Heart right ventricle (tissue), 16 donors: ENCODE data around the gene RBM20. TPM values are rescaled to one million over a fixed set of nuclear protein-coding genes. Genes with fewer than 3 reads are reported as not detected.

Source experiments
- ATAC-seq, 8 donors: fragments of 200-7000 bp; cut with Tn5 transposase; one replicate each; pipeline ENCODE4 v1.9.1; 2020; ENCODE audit warnings: mild to moderate bottlenecking in 8 of 8, moderate library complexity in 8 of 8, moderate number of reproducible peaks in 1 of 8
- DNase-seq, 2 donors: peaks; one replicate each; pipeline ENCODE4 v3.0.0-alpha.2; 2020
- H3K27ac ChIP-seq, 10 donors: fragments of 200-600 bp; sonication (generic) in 2 of 10; one replicate each; pipeline versions ENCODE4 v1.5.0 to v1.8.0; 2020 to 2022; ENCODE audit warnings: mild to moderate bottlenecking in 3 of 10
- H3K27me3 ChIP-seq, 7 donors: fragments of 200-600 bp; one replicate each; pipeline ENCODE4 v1.8.0; 2021 to 2022; ENCODE audit warnings: mild to moderate bottlenecking in 2 of 7
- H3K36me3 ChIP-seq, 9 donors: fragments of 200-600 bp; sonication (generic) in 1 of 9; one replicate each; pipeline versions ENCODE4 v1.5.0 to v1.8.0; 2020 to 2022; ENCODE audit warnings: mild to moderate bottlenecking in 2 of 9
- H3K4me1 ChIP-seq, 9 donors: fragments of 200-600 bp; sonication (generic) in 1 of 9; one replicate each; pipeline versions ENCODE4 v1.5.0 to v1.8.0; 2020 to 2022; ENCODE audit warnings: mild to moderate bottlenecking in 4 of 9
- H3K4me3 ChIP-seq, 10 donors: fragments of 200-600 bp; sonication (generic) in 2 of 10; one replicate each; pipeline versions ENCODE4 v1.5.0 to v1.8.0; 2020 to 2022; ENCODE audit warnings: mild to moderate bottlenecking in 7 of 10, moderate library complexity in 2 of 10
- H3K9me3 ChIP-seq, 11 donors: fragments of 200-600 bp in 10 of 11; sonication (generic) in 2 of 11; one replicate each; pipeline versions ENCODE4 v1.5.0 to v1.8.0; 2013 to 2022; ENCODE audit warnings: mild to moderate bottlenecking in 2 of 11, control low read depth in 1 of 11, moderate library complexity in 1 of 11
- WGBS, 2 donors: extraction: QIAGEN DNeasy Blood & Tissue Kit; methylation state at CpG; one replicate each; pipeline ENCODE4 v1.1.7; 2013; ENCODE audit warnings: inconsistent platforms in 1 of 2; 5-methylcytosine and 5-hydroxymethylcytosine counted together
- intact Hi-C, 10 donors: fragments of 100-400 bp; cut with DNase I; formaldehyde crosslinking; loops; one replicate each; pipeline versions ENCODE4 v1.11.1 to v1.14.2; 2022
- polyA plus RNA-seq, 2 donors: library from polyadenylated mRNA; stranded (reverse); fragments of 200-250 nt; gene quantifications; one replicate each; pipeline ENCODE4 v1.2.3, GENCODE V29; 2013
- total RNA-seq, 10 donors: library from RNA; stranded (reverse); fragmentation: NEBNext Ultra II Directional in 3 of 10; extraction: Animal tissue kit (Norgen Biotek cat#: 25700) in 3 of 10; gene quantifications; one replicate each; pipeline versions ENCODE4 v1.2.1 to v1.2.4, GENCODE V29; 2021 to 2023
- TF ChIP-seq, protein P1 (sequence below), 9 donors: fragments of 200-600 bp; sonication (generic) in 2 of 9; IDR thresholded peaks; one replicate each; pipeline versions ENCODE4 v1.5.0 to v1.8.0; 2021 to 2022; ENCODE audit warnings: antibody characterized with exemption in 9 of 9, mild to moderate bottlenecking in 5 of 9, moderate library complexity in 1 of 9
- donor health status: Arrhythmogenic right ventricular cardiomyopathy.
- donor health status: ischemic (EF 13 %, LVEDD 7.1; RV severe dilation, severe dysfunction).
- donor health status: healthy with polysubstance abuse.
- donor health status: DM: no; HTN: yes; CAD: no.
- donor health status: DM: no; HTN: no; CAD: no.
- donor health status: ischemic (EF 25% LVEDD 6.9; RV normal size, moderate dysfunction).
- donor health status: ischemic (EF 25% LVEDD 5.7; RV mildly dilated, moderate dysfunction).
- donor health status: healthy.
- donor health status: DM: yes; HTN: yes; CAD: no.
- donor health status: Ischemic cardiomyopathy.
- donor health status: ischemic (EF 35%, LVEDD 5.7; RV mildly dilated, moderate dysfunction).
- donor health status: nonischemic (EF 11% LVEDD 7.7; RV severe dilation, severe dysfunction).
- donor health status: DM: yes; HTN: yes; CAD: no.
- donor health status: PGD.
- donor health status: ischemic (EF 29% LVEDD 5.4; RV normal size, mild dysfunction).
- donor health status: nonischemic (EF 23%, LVEDD 6.1; RV moderate dilation, normal function).

Gene RBM20
- total and polyA plus RNA-seq, 12 donors: 10.1 to 186 (median 134) TPM

DNA sequence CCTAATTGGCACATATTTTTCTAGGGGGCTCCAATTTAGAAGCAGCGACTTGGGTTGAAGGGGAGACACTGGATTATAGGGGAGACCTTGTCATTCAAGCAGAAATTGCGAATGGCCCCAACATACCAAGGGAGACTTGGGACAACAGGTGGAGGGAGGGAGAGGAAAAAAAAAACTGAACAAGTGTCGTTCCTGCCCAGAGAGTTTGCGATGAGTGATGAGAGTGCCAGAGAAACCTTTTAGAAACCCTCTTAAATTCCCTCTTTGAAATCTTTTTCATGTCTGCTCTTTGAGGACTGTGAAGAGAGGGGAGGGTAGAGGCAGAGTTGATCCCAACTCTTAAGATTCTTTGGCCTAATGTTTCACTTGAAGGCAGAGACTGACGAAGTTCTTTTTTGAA, 24.3 kb downstream of the RBM20 start:
- Histone ChIP-seq H3K36me3 (no peaks in the 10 kb centered on the region), H3K27ac (peak overlapping the region; percentile 44 to 94 (median 90)), H3K9me3 (no peaks in the 10 kb centered on the region), H3K4me3 (no peak overlapping the region), H3K27me3 (no peaks in the 10 kb centered on the region), H3K4me1 (peaks cover 0 to 82% (median 18%) of the 10 kb centered on the region in 9 donors)
- intact Hi-C loops: no loop called here
- ATAC-seq (no peak), DNase-seq (no peak)
- 37 to 54% methylated on average over 5 of the region's 5 CpGs for WGBS, 2 donors
- TF ChIP-seq, protein P1, sequence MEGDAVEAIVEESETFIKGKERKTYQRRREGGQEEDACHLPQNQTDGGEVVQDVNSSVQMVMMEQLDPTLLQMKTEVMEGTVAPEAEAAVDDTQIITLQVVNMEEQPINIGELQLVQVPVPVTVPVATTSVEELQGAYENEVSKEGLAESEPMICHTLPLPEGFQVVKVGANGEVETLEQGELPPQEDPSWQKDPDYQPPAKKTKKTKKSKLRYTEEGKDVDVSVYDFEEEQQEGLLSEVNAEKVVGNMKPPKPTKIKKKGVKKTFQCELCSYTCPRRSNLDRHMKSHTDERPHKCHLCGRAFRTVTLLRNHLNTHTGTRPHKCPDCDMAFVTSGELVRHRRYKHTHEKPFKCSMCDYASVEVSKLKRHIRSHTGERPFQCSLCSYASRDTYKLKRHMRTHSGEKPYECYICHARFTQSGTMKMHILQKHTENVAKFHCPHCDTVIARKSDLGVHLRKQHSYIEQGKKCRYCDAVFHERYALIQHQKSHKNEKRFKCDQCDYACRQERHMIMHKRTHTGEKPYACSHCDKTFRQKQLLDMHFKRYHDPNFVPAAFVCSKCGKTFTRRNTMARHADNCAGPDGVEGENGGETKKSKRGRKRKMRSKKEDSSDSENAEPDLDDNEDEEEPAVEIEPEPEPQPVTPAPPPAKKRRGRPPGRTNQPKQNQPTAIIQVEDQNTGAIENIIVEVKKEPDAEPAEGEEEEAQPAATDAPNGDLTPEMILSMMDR (IDR thresholded peaks at IDR 0.05): no peak

- intact Hi-C loops: loop anchor here in 2 of 10 donors (5.0 kb wide), 1 partner anchor 58 kb away; no protein-coding TSS in a partner anchor
- DNase-seq (no peak), ATAC-seq (no peak)
- no peak overlapping the region for H3K4me3 ChIP-seq
- H3K27ac ChIP-seq: peak overlapping the region in 6 of 10 donors; percentile 41 to 94 (median 92)
- H3K9me3 ChIP-seq: no peaks in the 10 kb centered on the region
- no peaks in the 10 kb centered on the region for H3K27me3 ChIP-seq
- 43 to 55% methylated on average over 6 of the region's 6 CpGs for WGBS, 2 donors
- peaks cover 0 to 86% (median 31%) of the 10 kb centered on the region in 9 donors for H3K4me1 ChIP-seq
- TF ChIP-seq, protein P1 (IDR thresholded peaks at IDR 0.05): no peak
- no peaks in the 10 kb centered on the region for H3K36me3 ChIP-seq
These were observed 26.2 kb downstream of the RBM20 start for GRCh38 chr10:110670335-110670734.

GRCh38 chr10:110671788-110672579, 27.8 kb downstream of the RBM20 start:
- H3K4me3 ChIP-seq: peak overlapping the region; percentile 26 to 70 (median 61)
- H3K9me3 ChIP-seq: no peaks in the 10 kb centered on the region
- H3K27me3 ChIP-seq: no peaks in the 10 kb centered on the region
- 1% methylated on average over 47 of the region's 47 CpGs for WGBS, 2 donors
- TF ChIP-seq, protein P1 (IDR thresholded peaks at IDR 0.05): peak; percentile 62 to 96 (median 86)
- intact Hi-C loops: loop anchor here in 2 of 10 donors (5.0 kb wide), 1 partner anchor 60 kb away; no protein-coding TSS in a partner anchor
- ATAC-seq (peak; percentile 77 to 90 (median 86)), DNase-seq (peak; percentile 69 to 75)
- no peaks in the 10 kb centered on the region for H3K36me3 ChIP-seq
- H3K4me1 ChIP-seq: peaks cover 4 to 87% (median 36%) of the 10 kb centered on the region in 9 donors
- H3K27ac ChIP-seq: peak overlapping the region; percentile 64 to 94 (median 88)

GRCh38 chr10:110672580-110672919, 28.4 kb downstream of the RBM20 start:
- no peaks in the 10 kb centered on the region for H3K27me3 ChIP-seq
- WGBS, 2 donors: 4 to 5% methylated on average over 12 of the region's 12 CpGs
- ATAC-seq: peak in 6 of 8 donors; percentile 2 to 59 (median 16)
- no peak for DNase-seq
- TF ChIP-seq, protein P1 (IDR thresholded peaks at IDR 0.05): no peak
- H3K4me1 ChIP-seq: peaks cover 4 to 87% (median 34%) of the 10 kb centered on the region in 9 donors
- peak overlapping the region; percentile 26 to 70 (median 61) for H3K4me3 ChIP-seq
- H3K27ac ChIP-seq: peak overlapping the region; percentile 64 to 94 (median 88)
- no peaks in the 10 kb centered on the region for H3K36me3 ChIP-seq
- intact Hi-C loops: loop anchor here in 2 of 10 donors (5.0 kb wide), 1 partner anchor 60 kb away; no protein-coding TSS in a partner anchor
- no peaks in the 10 kb centered on the region for H3K9me3 ChIP-seq
